HepG2 (cell line): ENCODE results near the gene GPR152. TPM values are rescaled to one million over a fixed set of nuclear protein-coding genes. Genes with fewer than 3 reads are reported as not detected.

Experiments
- ATAC-seq: fragments of 200-7000 bp; cut with Tn5 transposase; 3 replicates; pipeline ENCODE4 v1.9.1; 2020; ENCODE audit warnings: mild to moderate bottlenecking, moderate library complexity
- BruUV-seq: library from RNA; stranded (reverse); fragments of 400-500 nt; replicated peaks from 2 replicates; lab custom pipeline; 2021; lab: Mats Ljungman, UMichigan
- CTCF ChIA-PET: fragments of 300-600 bp; formaldehyde crosslinking; extraction: SDS; loops from one replicate; lab custom pipeline; 2021; ENCODE audit warnings: low total read pairs, inconsistent platforms, low intra/inter-chr PET ratio; lab: Yijun Ruan, JAX
- POLR2A ChIA-PET: fragments of 350-600 bp; sonication (Branson Sonifier 250); formaldehyde crosslinking; loops from one replicate; lab custom pipeline; 2020; ENCODE audit warnings: antibody characterized with exemption, inconsistent platforms; lab: Yijun Ruan, JAX
- DNase-seq: peaks from one replicate; pipeline ENCODE4 v3.0.0-alpha.2; 2015; ENCODE audit warnings: low spot score
- FAIRE-seq: peaks from 3 replicates; lab custom pipeline; 2011; peaks lifted over from hg19 to GRCh38; lab: Jason Lieb, UNC
- H2AFZ ChIP-seq: one replicate; pipeline ENCODE4 v1.6.1; 2011; ENCODE audit warnings: low read length, inconsistent platforms
- H3K27ac ChIP-seq: fragments of 300-600 bp; 3 replicates; pipeline ENCODE4 v1.8.0; 2011; ENCODE audit warnings: mixed run types, mild to moderate bottlenecking, mixed read lengths, low read length, inconsistent platforms; ENCODE audit not compliant: insufficient read depth; ENCODE audit errors: extremely low read length
- H3K27me3 ChIP-seq, 2 experiments: fragments of 200-600 bp in 1 of 2; 2 replicates in 1 of 2; 3 replicates in 1 of 2; pipeline versions ENCODE4 v1.6.0 to v1.8.0; 2011; ENCODE audit warnings: low read length in 2 of 2, mild to moderate bottlenecking in 2 of 2, moderate library complexity in 2 of 2, inconsistent platforms in 1 of 2; ENCODE audit not compliant: insufficient read depth in 2 of 2, control insufficient read depth in 1 of 2
- H3K36me3 ChIP-seq, 2 experiments: fragments of 200-600 bp in 1 of 2; replicated peaks in 1 of 2; 2 replicates in 1 of 2; 3 replicates in 1 of 2; pipeline versions ENCODE4 v1.5.1 to v1.8.0; 2011; ENCODE audit warnings: low read length in 2 of 2, inconsistent platforms in 1 of 2; ENCODE audit not compliant: insufficient read depth in 2 of 2, control insufficient read depth in 1 of 2
- H3K4me1 ChIP-seq: 2 replicates; pipeline ENCODE4 v1.5.1; 2012; ENCODE audit warnings: low read length, inconsistent platforms; ENCODE audit not compliant: insufficient read depth
- H3K4me2 ChIP-seq: 2 replicates; pipeline ENCODE4 v1.6.0; 2011; ENCODE audit warnings: low read depth, low read length, inconsistent platforms
- H3K4me3 ChIP-seq, 3 experiments: fragments of 200-600 bp in 1 of 3; sonication (generic), shearing (Covaris generic) in 1 of 3; replicated peaks in 1 of 3; 2 replicates each; pipeline ENCODE4 v1.5.1; 2011 to 2016; ENCODE audit warnings: low read length in 3 of 3, inconsistent platforms in 2 of 3, low read depth in 2 of 3, mild to moderate bottlenecking in 2 of 3, control low read depth in 1 of 3, mixed read lengths in 1 of 3; ENCODE audit not compliant: insufficient read depth in 1 of 3
- H3K79me2 ChIP-seq: one replicate; pipeline ENCODE4 v1.6.1; 2011; ENCODE audit warnings: low read length, inconsistent platforms; ENCODE audit not compliant: insufficient read depth
- H3K9ac ChIP-seq: 2 replicates; pipeline ENCODE4 v1.6.0; 2011; ENCODE audit warnings: mild to moderate bottlenecking, low read depth, low read length, inconsistent platforms; ENCODE audit not compliant: insufficient read depth
- H3K9me3 ChIP-seq: 2 replicates; pipeline ENCODE4 v1.5.1; 2012; ENCODE audit warnings: mild to moderate bottlenecking, low read length
- H4K20me1 ChIP-seq: 2 replicates; pipeline ENCODE4 v1.6.0; 2011; ENCODE audit warnings: inconsistent platforms, mild to moderate bottlenecking, low read length, moderate library complexity; ENCODE audit not compliant: insufficient read depth
- ATF3 ChIP-seq: sonication (generic); formaldehyde crosslinking; IDR thresholded peaks from 2 replicates; pipeline ENCODE4 v1.4.0; 2020; ENCODE audit warnings: missing genetic modification reagents
- CENPX ChIP-seq: sonication (generic); formaldehyde crosslinking; IDR thresholded peaks from 2 replicates; pipeline ENCODE4 v1.9.0; 2021; ENCODE audit warnings: mild to moderate bottlenecking, missing genetic modification reagents, moderate library complexity
- DMTF1 ChIP-seq: sonication (generic); formaldehyde crosslinking; IDR thresholded peaks from 2 replicates; pipeline ENCODE4 v1.4.0; 2020; ENCODE audit warnings: mild to moderate bottlenecking, missing genetic modification reagents
- HHEX ChIP-seq: IDR thresholded peaks from 2 replicates; pipeline ENCODE4 v1.6.1; 2016; ENCODE audit warnings: control low read depth
- HMG20B ChIP-seq: conservative IDR thresholded peaks from 2 replicates; pipeline ENCODE4 v1.6.1; 2016; ENCODE audit warnings: missing genetic modification reagents, missing compliant biosample characterization
- MIER3 ChIP-seq: IDR thresholded peaks from 2 replicates; pipeline ENCODE4 v1.6.1; 2016; ENCODE audit warnings: missing compliant biosample characterization, borderline replicate concordance
- MXD3 ChIP-seq: IDR thresholded peaks from 2 replicates; pipeline ENCODE4 v1.6.1; 2016; ENCODE audit warnings: mild to moderate bottlenecking, missing biosample characterization, missing genetic modification reagents
- MYC ChIP-seq: sonication (generic); formaldehyde crosslinking; IDR thresholded peaks from 2 replicates; pipeline ENCODE4 v1.9.0; 2021; ENCODE audit warnings: missing genetic modification reagents, borderline replicate concordance
- NFKB2 ChIP-seq: sonication (generic); formaldehyde crosslinking; IDR thresholded peaks from 2 replicates; pipeline ENCODE4 v1.4.0; 2020; ENCODE audit warnings: missing genetic modification reagents, borderline replicate concordance
- RNF2 ChIP-seq: fragments of 450-650 bp; conservative IDR thresholded peaks from 2 replicates; pipeline ENCODE4 v1.6.1; 2016; ENCODE audit warnings: low read depth
- ZFP37 ChIP-seq: sonication (generic); formaldehyde crosslinking; IDR thresholded peaks from 2 replicates; pipeline ENCODE4 v1.4.0; 2020; ENCODE audit warnings: missing genetic modification reagents, borderline replicate concordance
- ZNF274 ChIP-seq: sonication (generic); formaldehyde crosslinking; IDR thresholded peaks from 2 replicates; pipeline ENCODE4 v1.5.1; 2020; ENCODE audit warnings: mild to moderate bottlenecking, missing genetic modification reagents
- ZNF770 ChIP-seq: sonication (generic); formaldehyde crosslinking; IDR thresholded peaks from 2 replicates; pipeline ENCODE4 v1.5.0; 2020; ENCODE audit warnings: mild to moderate bottlenecking, missing genetic modification reagents
- ZSCAN31 ChIP-seq: sonication (generic); formaldehyde crosslinking; IDR thresholded peaks from 2 replicates; pipeline ENCODE4 v1.5.0; 2020; ENCODE audit warnings: low read depth, mild to moderate bottlenecking, missing genetic modification reagents
- WGBS: methylation state at CpG from one replicate; pipeline ENCODE4 v1.1.6; 2017; ENCODE audit warnings: low lambda C conversion rate; 5-methylcytosine and 5-hydroxymethylcytosine counted together
- in situ Hi-C: cut with HindIII; loops from 2 replicates; pipeline ENCODE4 v1.10.0; 2017; ENCODE audit warnings: low pct_unique_long_range_greater_than_20kb; ENCODE audit not compliant: extremely low pct_ligation_motif_present
- intact Hi-C: fragments of 100-400 bp; cut with micrococcal nuclease; formaldehyde crosslinking; loops from one replicate; pipeline ENCODE4 v1.10.0; 2022; ENCODE audit not compliant: unreplicated experiment
- polyA plus RNA-seq, 8 experiments: library from polyadenylated mRNA; depleted of rRNA in 3 of 8; stranded (reverse) in 7 of 8; unstranded in 1 of 8; fragments of >200 nt; fragmentation: Illumina TruSeq in 4 of 8; extraction: Trizol in 4 of 8; gene quantifications; 2 replicates each; pipeline versions ENCODE4 v1.2.1 to v1.2.3, GENCODE V29; 2011 to 2016; ENCODE audit warnings: low read depth in 4 of 8, missing spikeins in 1 of 8, mixed read lengths in 1 of 8; ENCODE audit not compliant: insufficient read depth in 1 of 8
- total RNA-seq, 5 experiments: library from RNA; depleted of rRNA; stranded (reverse); fragments of >200 nt; fragmentation: Illumina TruSeq; extraction: Trizol; gene quantifications; 2 replicates each; pipeline ENCODE4 v1.2.3, GENCODE V29; 2016; ENCODE audit warnings: low read depth in 1 of 5

GPR152 gene
- total and polyA plus RNA-seq, 2 of the 13 experiments (the other 11 are each of a cell fraction or from before 2014, with no cell fraction given) = not detected

- peak overlapping the region; percentile 71 for H3K27ac ChIP-seq
- POLR2A ChIA-PET = interaction anchor here (1.0 to 3.0 kb wide), 6 partner anchors 8 to 39 kb away, joined by 3 to 12 read pairs (median 5); partner anchors contain the start of genes PPP1CA, PTPRCAP and RAD9A
Observed at GRCh38 chr11:67429038-67429668, 23.4 kb downstream of the GPR152 start.

More at GRCh38 chr11:67429038-67429668, 23.4 kb downstream of the GPR152 start:
- peak overlapping the region; percentile 90 for H3K4me2 ChIP-seq
- ATAC-seq = peak; percentile 9; the same call in 2 of the 3 replicates
- TF ChIP-seq ZNF770 (CRISPR knock-in tag) (peak; percentile 87), HMG20B (no peak), MYC (CRISPR knock-in tag) (no peak; the same call in 1 of the 2 replicates), ZNF274 (CRISPR knock-in tag) (0 out of 2 replicates have a peak, but pooled peaks have one; percentile 33), MIER3 (no peak), MXD3 (CRISPR knock-in tag) (no peak), HHEX (CRISPR knock-in tag) (no peak), ZSCAN31 (CRISPR knock-in tag) (no peak), ATF3 (CRISPR knock-in tag) (no peak), NFKB2 (CRISPR knock-in tag) (no peak), DMTF1 (CRISPR knock-in tag) (no peak), RNF2 (no peak), ZFP37 (CRISPR knock-in tag) (no peak), CENPX (no peak)
- TF ChIP-seq, all 625 proteins: peak for 2
- H3K9ac ChIP-seq = peak overlapping the region; percentile 97
- H3K27me3 ChIP-seq = no peaks in the 10 kb centered on the region; a peak in 1 of 5 replicates
- intact Hi-C loops = loop anchor here (2.0 kb wide), 1 partner anchor 14 kb away; the partner anchor contains the start of gene CORO1B
- peak overlapping the region; percentile 84 to 98 (median 90) for H3K4me3 ChIP-seq
- BruUV-seq = TSS peak; percentile 63
- no peak overlapping the region for H2AFZ ChIP-seq
- H3K4me1 ChIP-seq = peaks cover 32% of the 10 kb centered on the region
- DNase-seq (no peak), FAIRE-seq (no peak)
- no peaks in the 10 kb centered on the region for H3K9me3 ChIP-seq
- WGBS = 39% methylated on average over 7 of the region's 12 CpGs
- in situ Hi-C loops = loop anchor here (5.0 kb wide), 1 partner anchor 33 kb away; no protein-coding TSS in a partner anchor
- CTCF ChIA-PET = no interaction called here
- no peaks in the 10 kb centered on the region for H4K20me1 ChIP-seq
- H3K36me3 ChIP-seq = peaks cover 15 to 22% of the 10 kb centered on the region in 2 experiments; a peak in 4 of 5 replicates
- H3K79me2 ChIP-seq = peaks cover 13% of the 10 kb centered on the region
